Endothelial cell of umbilical vein (primary cell): ENCODE data around the gene SLC14A1. TPM values are rescaled to one million over a fixed set of nuclear protein-coding genes. Genes with fewer than 3 reads are reported as not detected.

Experiments used
- BruUV-seq: library from RNA; stranded (reverse); fragments of 400-500 nt; replicated peaks from 2 replicates; lab custom pipeline; 2021; lab: Mats Ljungman, UMichigan
- CTCF ChIA-PET: fragments of 300-600, 350-600 bp; sonication (Branson Sonifier 250); formaldehyde crosslinking; loops from one replicate; lab custom pipeline; 2021; ENCODE audit warnings: antibody characterized with exemption, inconsistent platforms; lab: Charles Lee
- POLR2A ChIA-PET: fragments of 300-600, 350-600 bp; sonication (Branson Sonifier 250); formaldehyde crosslinking; loops from one replicate; lab custom pipeline; 2021; ENCODE audit warnings: antibody characterized with exemption, inconsistent platforms; lab: Charles Lee
- DNase-seq: peaks from one replicate; pipeline ENCODE4 v3.0.0-alpha.2; 2011; ENCODE audit warnings: low read depth, low spot score
- FAIRE-seq: peaks from 2 replicates; lab custom pipeline; 2011; peaks lifted over from hg19 to GRCh38; lab: Jason Lieb, UNC
- H2AFZ ChIP-seq: 2 replicates; pipeline ENCODE4 v1.6.0; 2012; ENCODE audit warnings: low read depth, low read length, control low read depth, inconsistent platforms
- H3K27ac ChIP-seq: 2 replicates; pipeline ENCODE4 v1.5.1; 2011; ENCODE audit warnings: low read depth, mild to moderate bottlenecking, control low read depth, low read length, moderate library complexity; ENCODE audit not compliant: insufficient read depth
- H3K27me3 ChIP-seq, 2 experiments: 2 replicates each; pipeline versions ENCODE4 v1.6.0 to v1.6.1; 2011; ENCODE audit warnings: low read length in 2 of 2, mixed read lengths in 1 of 2; ENCODE audit not compliant: control insufficient read depth in 2 of 2, insufficient read depth in 2 of 2
- H3K36me3 ChIP-seq, 2 experiments: 2 replicates in 1 of 2; 3 replicates in 1 of 2; pipeline ENCODE4 v1.5.1; 2011; ENCODE audit warnings: low read length in 2 of 2, mild to moderate bottlenecking in 1 of 2, moderate library complexity in 1 of 2; ENCODE audit not compliant: control insufficient read depth in 2 of 2, insufficient read depth in 2 of 2; ENCODE audit errors: extremely low read depth in 1 of 2
- H3K4me1 ChIP-seq: 3 replicates; pipeline ENCODE4 v1.5.1; 2011; ENCODE audit warnings: mild to moderate bottlenecking, low read length; ENCODE audit not compliant: control insufficient read depth, insufficient read depth; ENCODE audit errors: extremely low read depth
- H3K4me2 ChIP-seq: 2 replicates; pipeline ENCODE4 v1.6.1; 2011; ENCODE audit warnings: low read length, control low read depth, mixed read lengths; ENCODE audit not compliant: insufficient read depth
- H3K4me3 ChIP-seq, 3 experiments: fragments of 200-600 bp in 1 of 3; sonication (generic), shearing (Covaris generic) in 1 of 3; replicated peaks in 1 of 3; 2 replicates each; pipeline ENCODE4 v1.5.1; 2011 to 2016; ENCODE audit warnings: control low read depth in 3 of 3, low read length in 3 of 3, mild to moderate bottlenecking in 2 of 3, inconsistent platforms in 1 of 3, low read depth in 1 of 3, moderate library complexity in 1 of 3; ENCODE audit not compliant: insufficient read depth in 1 of 3
- H3K79me2 ChIP-seq: 2 replicates; pipeline ENCODE4 v1.6.0; 2012; ENCODE audit warnings: low read length, inconsistent platforms; ENCODE audit not compliant: control insufficient read depth, insufficient read depth
- H3K9ac ChIP-seq: replicated peaks from 2 replicates; pipeline ENCODE3; 2011; ENCODE audit warnings: low read length, control low read depth; ENCODE audit not compliant: insufficient read depth; ENCODE audit errors: extremely low read depth
- H3K9me1 ChIP-seq: replicated peaks from 3 replicates; pipeline ENCODE4 v1.6.0; 2011; ENCODE audit warnings: mild to moderate bottlenecking, low read length; ENCODE audit not compliant: control insufficient read depth, insufficient read depth; ENCODE audit errors: extremely low read depth
- H3K9me3 ChIP-seq: replicated peaks from 2 replicates; pipeline ENCODE4 v1.5.1; 2012; ENCODE audit warnings: low read length, inconsistent platforms; ENCODE audit not compliant: control insufficient read depth, insufficient read depth
- H4K20me1 ChIP-seq: replicated peaks from 2 replicates; pipeline ENCODE3; 2011; ENCODE audit warnings: mild to moderate bottlenecking, low read length; ENCODE audit not compliant: control insufficient read depth, insufficient read depth; ENCODE audit errors: extremely low read depth
- CTCF ChIP-seq, 2 donors: IDR thresholded peaks; 1 replicate in 1 of 2; 2 replicates in 1 of 2; pipeline ENCODE4 v1.5.1; 2011; ENCODE audit warnings: low read length in 2 of 2, mild to moderate bottlenecking in 2 of 2, moderate library complexity in 2 of 2, control low read depth in 1 of 2, inconsistent platforms in 1 of 2, low read depth in 1 of 2; ENCODE audit not compliant: insufficient read depth in 1 of 2; ENCODE audit errors: extremely low read depth in 1 of 2
- EZH2 ChIP-seq: IDR thresholded peaks from 2 replicates; pipeline ENCODE4 v1.6.1; 2012; ENCODE audit warnings: borderline replicate concordance, low read depth, mild to moderate bottlenecking, moderate library complexity, low read length, inconsistent platforms; ENCODE audit not compliant: severe bottlenecking
- FOS ChIP-seq: IDR thresholded peaks from 2 replicates; pipeline ENCODE4 v1.6.1; 2011; ENCODE audit warnings: mild to moderate bottlenecking, low read length, moderate library complexity, borderline replicate concordance; ENCODE audit not compliant: insufficient read depth
- GATA2 ChIP-seq: IDR thresholded peaks from 2 replicates; pipeline ENCODE4 v1.7.0; 2011; ENCODE audit warnings: low read depth, mild to moderate bottlenecking, moderate library complexity, mixed read lengths, low read length; ENCODE audit not compliant: insufficient read length, insufficient read depth
- JUN ChIP-seq: IDR thresholded peaks from 2 replicates; pipeline ENCODE4 v1.6.1; 2011; ENCODE audit warnings: borderline replicate concordance, low read depth; ENCODE audit not compliant: insufficient read length, insufficient read depth
- MAX ChIP-seq: IDR thresholded peaks from 2 replicates; pipeline ENCODE4 v1.6.1; 2011; ENCODE audit not compliant: insufficient read depth, insufficient read length
- MYC ChIP-seq: IDR thresholded peaks from one replicate; pipeline ENCODE4 v1.6.1; 2011; ENCODE audit warnings: mild to moderate bottlenecking, low read depth, low read length
- POLR2A ChIP-seq: IDR thresholded peaks from 2 replicates; pipeline ENCODE4 v1.6.1; 2012; ENCODE audit warnings: low read depth, mild to moderate bottlenecking, control low read depth, low read length
- POLR2AphosphoS5 ChIP-seq: IDR thresholded peaks from 2 replicates; pipeline ENCODE4 v1.6.1; 2012; ENCODE audit warnings: low read depth, mild to moderate bottlenecking, control low read depth, low read length, moderate library complexity; ENCODE audit not compliant: insufficient read depth
- dilution Hi-C: fragments of 300-500 bp; cut with MboI; formaldehyde crosslinking; loops from one replicate; pipeline ENCODE4 v1.15.0; 2019; ENCODE audit warnings: low sequenced_read_pairs; ENCODE audit not compliant: extremely low pct_ligation_motif_present
- intact Hi-C: fragments of 100-400 bp; cut with micrococcal nuclease; formaldehyde crosslinking; loops from one replicate; pipeline ENCODE4 v1.10.0; 2022
- polyA plus RNA-seq, 4 experiments: library from polyadenylated mRNA; depleted of rRNA in 3 of 4; stranded (reverse) in 3 of 4; unstranded in 1 of 4; fragments of >200 nt; gene quantifications; 2 replicates each; pipeline versions ENCODE4 v1.2.1 to v1.2.3, GENCODE V29; 2011 to 2012; ENCODE audit warnings: missing spikeins in 1 of 4
- total RNA-seq: library from RNA; stranded (reverse); gene quantifications from 2 replicates; pipeline ENCODE4 v1.2.3, GENCODE V29; 2021

Gene SLC14A1
- total and polyA plus RNA-seq, 2 donors (not counting 3 experiments of a cell fraction or from before 2014, with no cell fraction given) = not detected

- ChIA-PET POLR2A (no interaction called here), CTCF (interaction anchor here (1.0 to 2.0 kb wide), 2 partner anchors 9 to 100 kb away, joined by 3 to 14 read pairs; no protein-coding TSS in a partner anchor)
- Histone ChIP-seq H3K9me1 (no peaks in the 10 kb centered on the region), H3K27ac (no peak overlapping the region), H2AFZ (no peak overlapping the region), H3K36me3 (no peaks in the 10 kb centered on the region), H3K27me3 (peaks cover 21 to 35% of the 10 kb centered on the region in 2 experiments), H3K79me2 (no peaks in the 10 kb centered on the region), H3K4me3 (no peak overlapping the region), H3K9ac (no peak overlapping the region), H3K4me2 (no peak overlapping the region), H4K20me1 (no peaks in the 10 kb centered on the region), H3K9me3 (no peaks in the 10 kb centered on the region), H3K4me1 (no peaks in the 10 kb centered on the region)
- no TSS peak for BruUV-seq
- FAIRE-seq (no peak), DNase-seq (no peak)
- TF ChIP-seq JUN = no peak
- TF ChIP-seq POLR2A = no peak
- TF ChIP-seq CTCF (IDR thresholded peaks at IDR 0.05; ENCODE audit: extremely low read depth in 1 of 2, insufficient read depth in 1 of 2, low read depth in 1 of 2, low read length in 2 of 2) = no peak
- no peak for TF ChIP-seq MYC
- no peak for TF ChIP-seq FOS
- no peak for TF ChIP-seq EZH2
- intact Hi-C loops = no loop called here
- dilution Hi-C loops = no loop called here
Observed at GRCh38 chr18:45739848-45740247, 15.9 kb downstream of the SLC14A1 start.

- Histone ChIP-seq H3K9me1 (no peaks in the 10 kb centered on the region), H3K4me3 (no peak overlapping the region), H3K9ac (no peak overlapping the region), H3K4me1 (peaks cover 9% of the 10 kb centered on the region), H3K4me2 (no peak overlapping the region), H4K20me1 (no peaks in the 10 kb centered on the region), H3K27ac (no peak overlapping the region), H2AFZ (no peak overlapping the region), H3K27me3 (peaks cover 21 to 35% of the 10 kb centered on the region in 2 experiments), H3K36me3 (no peaks in the 10 kb centered on the region), H3K9me3 (no peaks in the 10 kb centered on the region), H3K79me2 (no peaks in the 10 kb centered on the region)
- intact Hi-C loops = no loop called here
- ChIA-PET CTCF (interaction anchor here (1.0 to 3.1 kb wide), 3 partner anchors 10 to 15 kb away, joined by 3 to 8 read pairs (median 3); no protein-coding TSS in a partner anchor), POLR2A (no interaction called here)
- no peak for TF ChIP-seq JUN
- TF ChIP-seq POLR2A = no peak
- TF ChIP-seq FOS = no peak
- no peak for TF ChIP-seq GATA2
- TF ChIP-seq POLR2AphosphoS5 = no peak
- TF ChIP-seq CTCF (IDR thresholded peaks at IDR 0.05; ENCODE audit: extremely low read depth in 1 of 2, insufficient read depth in 1 of 2, low read depth in 1 of 2, low read length in 2 of 2) = no peak
- TF ChIP-seq MAX = no peak
- no peak for TF ChIP-seq MYC
- no peak for TF ChIP-seq EZH2
- dilution Hi-C loops = no loop called here
- BruUV-seq = no TSS peak
- no peak for DNase-seq
- FAIRE-seq = no peak
Observed at GRCh38 chr18:45741056-45741455, 17.1 kb downstream of the SLC14A1 start.
